Stimulated activated CD8-positive, alpha-beta memory T cell treated with anti-CD3 and anti-CD28 coated beads, Interleukin-7, amount 100 ng/mL, for 4 hours (primary cell): Measurements from ENCODE around the gene SMYD3.
"Not testable (repeated sequence)": the region's sequence is repeated elsewhere in the genome, so short reads cannot be mapped to it uniquely, and the experiment has no call there.

Experiments used
- DNase-seq, 2 donors: peaks; one replicate each; pipeline ENCODE4 v3.0.0-alpha.2; 2020; ENCODE audit warnings: low read depth in 2 of 2

Gene SMYD3

DNA sequence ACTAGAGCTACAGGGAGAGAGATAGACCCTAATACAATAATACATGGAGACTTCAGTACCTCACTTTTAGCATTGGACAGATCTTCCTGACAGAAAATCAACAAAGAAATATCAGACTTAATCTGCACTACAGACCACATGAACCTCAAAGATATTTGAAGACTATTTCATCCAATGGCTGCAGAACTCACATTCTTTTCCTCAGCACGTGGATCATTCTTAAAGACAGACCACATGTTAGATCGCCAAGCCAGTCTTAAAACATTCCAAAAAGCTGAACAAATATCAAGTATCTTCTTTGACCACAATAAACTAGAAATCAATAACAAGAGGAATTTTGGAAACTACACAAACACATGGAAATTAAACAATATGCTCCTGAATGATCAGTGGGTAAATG is 776.3 kb downstream of the SMYD3 start:
- DNase-seq = no peak

DNA sequence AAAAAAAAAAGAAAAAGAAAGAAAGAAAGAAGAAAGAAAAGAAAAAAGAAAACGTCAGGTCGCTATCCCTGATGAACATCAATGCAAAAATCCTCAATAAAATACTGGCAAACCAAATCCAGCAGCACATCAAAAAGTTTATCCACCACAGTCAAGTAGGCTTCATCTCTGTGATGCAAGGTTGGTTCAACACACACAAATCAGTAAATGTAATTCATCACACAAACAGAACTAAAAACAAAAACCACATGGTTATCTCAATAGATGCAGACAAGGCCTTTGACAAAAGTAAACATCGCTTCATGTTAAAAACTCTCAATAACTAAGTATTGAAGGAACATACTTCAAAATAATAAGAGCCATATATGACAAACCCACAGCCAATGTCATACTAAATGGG is 779.0 kb downstream of the SMYD3 start:
- not testable (repeated sequence) for DNase-seq

DNA sequence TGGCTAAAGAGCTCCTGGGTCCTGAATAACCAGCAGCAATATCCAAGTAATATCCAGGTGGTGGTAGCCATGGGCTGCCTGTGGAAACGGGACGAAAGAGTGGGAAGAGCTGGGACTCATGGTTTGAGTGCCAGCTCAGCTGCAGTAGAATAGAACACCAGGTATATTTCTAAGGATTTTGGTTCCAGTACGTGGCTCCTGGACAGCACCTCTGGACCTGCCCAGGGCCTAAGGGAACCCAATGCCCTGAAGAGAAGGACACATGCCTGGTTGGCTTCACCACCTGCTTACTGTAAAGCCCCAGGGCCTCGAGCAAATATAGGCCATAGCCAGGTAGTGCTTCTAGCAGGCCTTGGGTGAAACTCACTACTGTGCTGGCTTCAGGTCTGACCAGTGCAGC is 785.6 kb downstream of the SMYD3 start:
- no peak for DNase-seq

DNA sequence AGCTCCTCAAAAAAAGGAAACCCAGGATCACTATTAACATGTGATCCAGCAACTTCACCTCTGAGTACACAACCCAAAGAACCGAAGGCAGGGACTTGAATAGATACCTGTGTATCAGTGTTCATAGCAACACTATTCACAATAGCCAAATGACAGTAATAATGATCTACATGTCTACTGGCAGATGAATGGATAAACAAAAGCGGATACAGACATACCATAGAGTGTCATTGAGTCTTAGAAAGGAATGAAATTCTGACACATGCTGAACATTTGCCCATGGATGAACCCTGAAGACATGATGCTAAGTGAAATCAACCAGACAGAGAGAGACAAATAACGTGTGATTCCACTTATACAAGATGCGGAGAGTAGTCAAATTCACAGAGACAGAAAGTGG is 788.1 kb downstream of the SMYD3 start:
- DNase-seq = no peak

DNA sequence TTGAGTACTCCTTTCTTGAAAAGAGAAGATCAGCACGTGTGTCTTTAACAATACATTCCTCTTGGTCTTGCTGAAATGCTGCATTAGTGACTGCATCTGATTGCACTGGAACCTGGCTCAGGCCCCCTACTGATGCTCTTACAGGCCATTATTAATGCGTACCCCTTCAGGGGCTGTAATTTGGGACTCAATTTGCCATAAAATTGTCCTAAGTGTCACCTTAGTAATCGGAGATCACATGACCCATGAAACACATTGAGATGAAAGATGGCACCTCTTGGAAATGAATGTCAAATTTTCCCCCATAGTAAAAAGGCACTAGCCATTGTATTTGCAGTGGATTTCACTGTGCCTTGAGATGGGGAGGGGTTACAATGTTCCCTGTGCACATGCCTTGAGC is 789.0 kb downstream of the SMYD3 start:
- DNase-seq = no peak

DNA sequence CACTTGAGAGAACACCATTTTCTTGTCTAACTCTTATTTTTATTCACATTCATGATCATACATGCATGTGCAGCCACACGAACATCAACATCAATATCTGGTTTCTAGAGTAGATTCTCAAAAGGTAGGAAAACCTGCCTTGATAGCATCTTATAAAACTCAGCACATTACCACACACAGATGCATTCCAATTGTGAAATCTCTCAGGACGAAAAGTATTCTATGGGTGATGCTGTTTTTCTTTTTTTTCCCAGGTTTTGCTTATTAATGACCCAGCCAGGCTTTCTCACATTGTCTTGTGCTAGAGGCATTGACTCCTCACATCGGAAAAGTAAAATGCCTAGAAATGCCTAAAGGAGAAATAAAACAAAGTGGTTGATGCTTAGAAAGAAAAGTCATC is 789.5 kb downstream of the SMYD3 start:
- no peak for DNase-seq

DNA sequence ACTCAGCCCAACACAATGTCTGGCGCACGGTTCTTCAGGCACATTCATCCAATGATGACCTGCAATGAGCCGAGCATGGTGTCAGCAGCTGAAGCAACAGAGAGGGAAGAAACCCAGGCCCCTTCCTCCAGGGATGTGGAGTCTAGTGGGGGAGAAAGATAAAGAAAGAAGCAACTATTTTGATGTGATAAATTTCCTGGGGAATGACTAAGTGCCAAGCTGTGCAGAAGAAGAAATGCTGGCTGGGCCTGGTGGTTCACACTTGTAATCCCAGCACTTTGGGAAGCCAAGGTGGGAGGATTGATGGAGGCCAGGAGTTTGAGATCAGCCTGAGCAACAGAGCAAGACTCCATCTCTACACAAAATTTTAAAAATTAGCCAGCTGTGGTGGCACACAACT is 790.5 kb downstream of the SMYD3 start:
- DNase-seq = no peak

DNA sequence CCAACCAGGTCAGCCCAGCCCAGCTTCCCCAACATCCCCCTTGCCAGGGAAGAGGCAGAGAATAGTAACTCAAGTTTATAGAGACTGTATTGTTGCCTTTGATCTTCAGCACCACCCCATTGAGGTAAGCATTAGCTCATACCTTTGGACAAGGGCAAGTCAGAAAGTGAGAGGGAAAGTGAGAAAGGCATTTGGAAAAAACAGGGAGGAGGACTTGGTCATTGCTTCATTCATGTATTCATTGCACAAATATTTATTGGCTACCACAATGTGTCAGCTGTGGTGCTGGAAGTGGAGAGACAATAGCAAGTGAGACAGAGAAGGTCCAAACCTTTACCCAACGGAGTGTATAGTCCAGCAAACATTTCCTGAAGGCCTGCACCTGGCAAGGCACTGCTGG is 791.1 kb downstream of the SMYD3 start:
- DNase-seq = no peak

DNA sequence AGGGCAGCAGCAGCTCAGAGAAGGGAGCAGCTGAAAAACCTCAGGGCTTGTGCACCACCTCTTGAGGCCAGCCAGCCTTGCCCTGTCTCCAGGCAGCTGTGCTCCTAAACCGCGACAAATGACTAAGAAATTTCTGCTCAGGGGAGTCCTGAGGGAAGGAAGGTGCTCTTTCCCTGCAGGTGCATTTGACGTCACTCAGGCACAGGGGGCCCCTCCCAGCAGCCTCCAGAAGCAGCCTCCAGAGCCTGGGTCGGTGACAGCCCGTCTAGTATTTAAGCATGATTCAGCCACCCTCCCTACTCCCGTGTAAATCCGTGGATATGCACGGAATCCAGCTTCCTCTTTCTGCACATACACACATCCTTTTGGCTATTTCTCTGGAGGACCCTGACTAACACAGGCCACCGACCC is 791.8 kb downstream of the SMYD3 start:
- DNase-seq = no peak

DNA sequence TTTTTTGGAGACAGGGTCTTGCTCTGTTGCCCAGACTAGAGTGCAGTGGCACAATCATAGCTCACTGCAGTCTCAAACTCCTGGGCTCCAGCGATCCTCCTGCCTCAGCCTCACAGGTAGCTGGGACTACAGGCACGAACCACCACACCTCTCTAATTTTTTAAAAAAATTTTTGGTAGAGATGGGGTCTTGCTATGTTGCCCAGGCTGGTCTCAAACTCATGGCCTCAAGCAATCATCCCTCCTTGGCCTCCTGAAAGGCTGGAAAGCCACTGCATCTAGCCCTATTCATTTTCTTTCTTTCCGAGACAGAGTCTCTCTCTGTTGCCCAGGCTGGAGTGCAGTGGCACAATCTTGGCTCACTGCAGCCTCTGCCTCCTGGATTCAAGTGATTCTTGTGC is 793.1 kb downstream of the SMYD3 start:
- DNase-seq = not testable (repeated sequence)

DNA sequence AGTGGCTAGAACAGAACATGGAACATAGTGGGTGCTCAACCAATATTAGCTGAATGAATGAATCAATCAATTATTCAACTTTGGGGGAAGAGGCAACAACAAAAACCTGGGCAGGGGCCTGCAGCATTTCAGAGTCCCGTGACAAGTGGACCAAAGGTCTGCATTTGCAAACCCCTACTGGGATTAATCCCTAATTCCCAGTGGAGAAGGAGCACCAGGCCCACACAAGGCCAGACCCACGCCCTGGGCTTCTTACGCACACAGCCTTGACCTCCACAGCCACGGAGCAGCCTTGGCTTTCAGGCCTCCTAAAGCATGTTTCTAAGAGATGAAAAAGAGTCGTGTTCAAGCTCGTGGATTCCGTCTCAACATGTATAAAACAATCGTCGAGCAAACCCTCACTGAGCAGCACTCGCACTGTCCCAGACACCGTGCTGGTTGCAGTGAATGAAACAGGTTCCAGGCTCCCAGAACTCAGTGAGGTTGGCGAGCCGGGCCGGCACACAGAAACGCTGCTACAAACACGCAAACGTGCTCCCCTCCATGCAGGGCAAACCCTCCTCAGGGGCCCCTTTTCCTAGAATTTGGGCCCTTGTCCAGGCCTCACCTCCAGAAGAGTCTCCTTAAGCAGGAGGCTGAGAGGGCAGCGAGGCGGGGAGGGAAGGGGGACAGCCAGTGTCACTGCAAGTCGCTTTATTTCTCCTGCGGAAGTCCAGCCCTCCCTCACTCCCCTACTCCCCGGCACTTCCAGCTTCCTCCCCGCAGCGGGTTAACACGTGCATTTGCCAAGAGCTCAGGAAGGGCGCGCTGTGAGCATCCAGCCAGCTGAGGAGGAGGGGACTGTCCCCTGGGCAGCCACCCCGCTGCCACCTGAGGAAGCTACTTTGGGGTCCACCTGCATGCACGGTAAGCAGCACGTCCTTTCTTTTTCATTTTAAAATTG is 795.8 kb downstream of the SMYD3 start:
- DNase-seq = no peak

DNA sequence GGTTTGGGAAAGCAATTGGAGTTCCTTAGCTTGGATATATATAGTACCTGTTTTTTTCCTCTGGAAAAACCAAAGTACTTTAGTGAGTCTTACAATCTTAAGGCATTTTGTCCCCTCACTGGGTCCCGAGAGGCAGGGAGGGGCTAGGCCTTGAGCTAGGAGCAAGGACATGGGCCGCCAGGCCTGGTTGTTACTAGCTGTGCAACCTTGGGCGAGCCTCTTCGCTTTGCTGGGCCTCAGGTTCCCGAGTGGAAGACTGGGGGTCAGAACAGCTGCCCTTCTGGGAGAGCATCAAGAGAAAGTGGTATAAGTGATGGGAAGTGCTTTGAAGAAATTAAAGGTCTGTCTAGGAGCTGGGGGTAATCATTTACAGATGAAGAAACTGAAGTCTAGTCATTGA is 799.1 kb downstream of the SMYD3 start:
- no peak for DNase-seq

DNA sequence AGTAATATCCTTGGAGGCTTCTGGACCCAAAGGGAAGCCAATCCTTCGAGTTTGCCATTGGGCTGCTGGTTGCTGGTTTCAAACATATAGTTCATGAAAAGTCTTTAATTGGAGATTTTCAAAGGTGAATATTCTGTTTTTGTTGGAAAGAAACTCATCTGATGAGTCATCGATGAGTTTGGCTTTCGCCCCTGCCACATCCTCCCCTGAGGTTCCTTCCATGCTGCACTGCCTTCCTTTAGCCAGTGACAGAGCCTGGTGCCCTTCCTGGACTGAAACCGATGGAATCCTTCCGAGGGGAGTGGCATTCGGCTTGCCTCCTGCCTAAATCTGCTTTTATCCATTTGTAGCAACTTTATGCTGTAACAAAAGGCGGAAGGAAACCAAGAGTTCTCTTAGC is 802.3 kb downstream of the SMYD3 start:
- no peak for DNase-seq

DNA sequence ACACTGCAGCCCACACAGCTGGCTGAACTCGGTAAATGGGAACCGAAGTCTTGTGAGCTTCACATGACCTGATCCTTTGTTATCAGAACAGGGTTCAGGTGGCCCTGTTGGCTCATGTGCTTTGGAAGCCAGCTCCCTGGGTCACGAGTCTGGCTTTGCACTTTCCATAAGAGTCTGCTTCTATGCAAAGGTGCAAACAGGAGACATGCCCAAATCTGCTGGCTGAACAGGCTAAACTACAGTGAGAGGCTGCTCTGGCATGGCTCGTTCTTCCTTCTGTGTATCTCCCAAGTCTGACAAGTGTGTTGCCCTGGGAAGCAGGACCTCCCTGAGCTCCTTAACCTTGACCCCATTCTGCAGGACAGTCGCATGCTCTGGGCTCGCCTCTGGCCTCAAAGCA is 802.7 kb downstream of the SMYD3 start:
- DNase-seq = no peak

DNA sequence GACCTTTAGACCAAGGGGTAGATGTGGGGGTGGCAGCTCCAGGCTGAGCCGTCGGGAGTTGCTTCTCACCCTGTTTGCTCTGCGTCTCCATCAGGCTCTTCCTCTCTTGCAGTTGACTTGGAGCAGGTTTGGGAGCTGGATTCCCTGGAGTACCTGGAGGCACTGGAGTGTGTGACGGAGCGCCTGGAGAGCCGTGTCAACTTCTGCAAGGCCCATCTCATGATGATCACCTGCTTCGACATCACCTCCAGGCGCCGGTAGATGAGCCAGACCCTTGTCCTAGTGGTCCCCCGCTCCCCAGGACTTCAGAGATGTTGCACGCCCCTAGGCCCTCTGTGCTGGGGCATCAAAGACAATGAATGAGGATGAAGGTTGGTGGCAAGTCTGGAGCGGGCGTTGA is 804.7 kb downstream of the SMYD3 start:
- DNase-seq = no peak

DNA sequence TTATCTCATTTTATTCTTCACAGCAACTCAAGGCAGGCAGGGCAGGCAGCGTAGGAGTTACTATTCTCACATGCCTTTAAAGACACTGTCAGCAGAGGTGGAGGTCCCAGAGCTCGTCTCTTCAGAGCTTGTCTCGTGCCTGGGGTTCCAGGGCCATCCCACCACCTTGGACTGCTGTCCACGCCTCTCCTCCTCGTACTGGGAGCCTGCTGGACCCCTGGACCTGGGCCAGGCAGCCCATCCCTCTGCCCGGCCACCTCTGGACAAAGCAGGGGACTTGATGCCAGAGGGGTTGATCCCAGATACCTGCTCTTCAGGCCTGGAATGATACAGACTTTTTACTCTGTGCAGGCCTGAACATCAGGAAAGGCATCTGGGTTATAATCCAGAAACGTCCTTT is 805.4 kb downstream of the SMYD3 start:
- DNase-seq = no peak

DNA sequence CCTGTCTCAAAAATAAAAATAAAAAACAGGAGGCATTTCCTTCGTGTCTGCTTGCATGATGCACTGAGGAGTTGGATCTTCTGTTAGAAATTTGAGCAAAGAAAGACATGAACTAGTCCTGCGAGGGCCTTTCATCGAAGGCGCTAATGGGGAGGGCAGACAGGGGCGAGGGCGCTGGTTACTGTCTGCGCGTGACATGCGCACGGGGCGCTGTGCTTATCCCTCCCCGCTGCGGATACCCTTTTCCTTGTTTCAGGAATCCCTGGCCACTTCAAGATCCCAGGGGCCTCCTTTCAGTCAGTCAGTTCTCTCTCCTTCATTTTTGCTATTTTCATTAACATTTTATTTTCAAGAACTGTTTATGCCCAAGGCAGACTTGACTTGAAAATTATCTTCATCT is 806.4 kb downstream of the SMYD3 start:
- DNase-seq = no peak
